Right lobe of liver (tissue), 6 donors: ENCODE results near the gene NRXN2. TPM values are rescaled to one million over a fixed set of nuclear protein-coding genes. Genes with fewer than 3 reads are reported as not detected.

Source experiments
- ATAC-seq, 4 donors: fragments of 200-7000 bp; cut with Tn5 transposase; one replicate each; pipeline ENCODE4 v1.9.1; 2020; ENCODE audit warnings: mild to moderate bottlenecking in 4 of 4, moderate library complexity in 4 of 4
- DNase-seq, 3 donors: peaks; one replicate each; pipeline ENCODE4 v3.0.0-alpha.2; 2020
- H3K27ac ChIP-seq, 3 donors: fragments of 200-600 bp; one replicate each; pipeline ENCODE4 v1.8.0; 2022
- H3K27me3 ChIP-seq, 2 donors: fragments of 200-600 bp; one replicate each; pipeline ENCODE4 v1.8.0; 2022
- H3K36me3 ChIP-seq, 4 donors: fragments of 200-600 bp; sonication (generic) in 1 of 4; one replicate each; pipeline versions ENCODE4 v1.5.1 to v1.8.0; 2017 to 2022; ENCODE audit warnings: control low read depth in 1 of 4
- H3K4me1 ChIP-seq, 4 donors: fragments of 200-600 bp; sonication (generic) in 1 of 4; one replicate each; pipeline versions ENCODE4 v1.5.1 to v1.8.0; 2017 to 2022; ENCODE audit warnings: control low read depth in 1 of 4
- H3K4me3 ChIP-seq, 3 donors: fragments of 200-600 bp; one replicate each; pipeline ENCODE4 v1.8.0; 2022
- H3K9me3 ChIP-seq, 4 donors: fragments of 200-600 bp; sonication (generic) in 1 of 4; one replicate each; pipeline versions ENCODE4 v1.5.1 to v1.8.0; 2017 to 2022; ENCODE audit warnings: control low read depth in 1 of 4
- CTCF ChIP-seq, 4 donors: fragments of 200-600 bp in 3 of 4; fragments of 450-650 bp in 1 of 4; IDR thresholded peaks; one replicate each; pipeline versions ENCODE4 v1.5.1 to v1.8.0; 2016 to 2022; ENCODE audit warnings: antibody characterized with exemption in 4 of 4, mild to moderate bottlenecking in 2 of 4
- POLR2A ChIP-seq: fragments of 450-650 bp; IDR thresholded peaks from one replicate; pipeline ENCODE4 v1.6.1; 2017; ENCODE audit warnings: antibody characterized with exemption, mild to moderate bottlenecking
- WGBS: methylation state at CpG from one replicate; pipeline ENCODE4 v1.1.6; 2018; ENCODE audit warnings: low coverage, low lambda C conversion rate; ENCODE audit not compliant: insufficient coverage; ENCODE audit errors: missing lambda C conversion rate; 5-methylcytosine and 5-hydroxymethylcytosine counted together
- intact Hi-C, 2 donors: fragments of 100-400 bp; cut with DNase I; formaldehyde crosslinking; loops; one replicate each; pipeline versions ENCODE4 v1.11.2 to v1.14.1; 2022
- total RNA-seq, 6 experiments: library from RNA; depleted of rRNA in 2 of 6; stranded (reverse); fragments of >200 nt in 2 of 6; fragmentation: NEBNext Ultra II Directional in 3 of 6; extraction: Animal tissue kit (Norgen Biotek cat#: 25700) in 3 of 6; gene quantifications; one replicate each; pipeline versions ENCODE4 v1.1.0 to v1.2.4, GENCODE V29; 2016 to 2023
- donor health status: DM: no; HTN: yes; CAD: no.
- donor health status: DM: no; HTN: no; CAD: no.
- donor health status: DM: no; HTN: no; CAD: no.
- donor health status: DM: no; HTN: yes; CAD: no.
- donor health status: DM: no; HTN: yes; CAD: no.

NRXN2 gene
- total RNA-seq, 6 experiments from 2014 or later, result 1.6 to 7.7 (median 2.3) TPM

GRCh38 chr11:64763526-64764039 is 40.6 kb upstream of the NRXN2 start:
- Histone ChIP-seq H3K27ac (no peak overlapping the region), H3K9me3 (no peaks in the 10 kb centered on the region), H3K36me3 (peaks cover 23 to 57% (median 35%) of the 10 kb centered on the region in 4 donors), H3K4me3 (no peak overlapping the region), H3K27me3 (no peaks in the 10 kb centered on the region), H3K4me1 (no peaks in the 10 kb centered on the region)
- ATAC-seq, result no peak
- TF ChIP-seq POLR2A (no peak), CTCF (IDR thresholded peaks at IDR 0.05) (no peak)
- intact Hi-C loops, result loop anchor here in 1 of 2 donors (10.0 kb wide), 1 partner anchor 79 kb away; no protein-coding TSS in a partner anchor
- 82% methylated on average over 3 of the region's 6 CpGs for WGBS
- DNase-seq, result peak in 1 of 3 donors; percentile 21

DNA sequence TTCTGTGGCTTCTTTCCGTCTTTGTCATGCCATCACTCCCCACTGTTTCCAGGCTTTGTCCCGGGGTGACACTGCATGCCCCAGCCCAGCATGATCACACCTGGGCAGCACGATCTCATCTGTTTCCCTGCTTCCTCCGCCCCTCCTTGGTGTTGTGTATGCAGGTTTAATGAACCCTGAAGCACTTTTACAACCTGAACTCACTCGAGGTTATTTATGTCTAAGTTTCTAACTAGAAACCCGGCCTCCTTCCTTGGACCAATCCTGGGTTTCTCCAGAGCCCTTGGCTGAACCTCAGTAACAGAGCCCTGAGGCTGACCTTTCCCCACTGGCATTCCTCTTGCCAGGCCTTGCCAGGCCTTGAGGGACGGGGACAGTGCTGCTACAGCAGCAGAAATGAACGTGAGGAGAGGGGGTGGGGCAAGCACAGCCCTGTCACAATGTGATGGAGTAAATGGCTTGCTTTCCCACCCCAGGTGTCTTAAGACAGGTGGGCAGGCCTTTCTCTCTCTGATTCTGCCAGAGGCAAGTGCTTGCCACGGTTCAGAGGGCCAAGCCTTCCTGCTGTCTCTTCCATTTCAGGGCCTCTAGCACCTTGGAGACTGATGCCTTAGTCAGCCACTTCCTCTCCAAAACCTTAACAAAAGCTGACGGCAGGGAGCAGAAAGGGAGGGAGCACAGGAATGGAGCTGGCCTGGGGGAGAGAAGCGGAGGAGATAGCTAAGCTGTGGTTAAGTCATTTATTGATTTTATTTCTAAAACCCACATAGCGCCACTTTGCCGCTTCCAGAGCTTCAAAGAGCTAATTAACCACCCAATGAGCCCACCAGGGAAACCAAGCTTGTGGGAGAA is 39.9 kb upstream of the NRXN2 start:
- H3K36me3 ChIP-seq, result peaks cover 19 to 50% (median 29%) of the 10 kb centered on the region in 4 donors
- H3K27me3 ChIP-seq, result no peaks in the 10 kb centered on the region
- 44% methylated on average over 11 of the region's 13 CpGs for WGBS
- no peak for ATAC-seq
- H3K4me3 ChIP-seq, result no peak overlapping the region
- no peaks in the 10 kb centered on the region for H3K4me1 ChIP-seq
- no peak for TF ChIP-seq CTCF (IDR thresholded peaks at IDR 0.05)
- TF ChIP-seq POLR2A, result no peak
- intact Hi-C loops, result loop anchor here in 1 of 2 donors (10.0 kb wide), 1 partner anchor 78 kb away; no protein-coding TSS in a partner anchor
- no peak overlapping the region for H3K27ac ChIP-seq
- no peaks in the 10 kb centered on the region for H3K9me3 ChIP-seq
- peak in 1 of 3 donors; percentile 2 for DNase-seq

- Histone ChIP-seq H3K36me3 (peaks cover 14 to 44% (median 24%) of the 10 kb centered on the region in 4 donors), H3K9me3 (no peaks in the 10 kb centered on the region), H3K27me3 (no peaks in the 10 kb centered on the region), H3K4me1 (no peaks in the 10 kb centered on the region), H3K4me3 (no peak overlapping the region), H3K27ac (no peak overlapping the region)
- WGBS, result 85% methylated on average over 2 of the region's 5 CpGs
- DNase-seq (no peak), ATAC-seq (no peak)
- TF ChIP-seq CTCF (IDR thresholded peaks at IDR 0.05) (no peak), POLR2A (no peak)
- intact Hi-C loops, result loop anchor here in 1 of 2 donors (10.0 kb wide), 1 partner anchor 77 kb away; no protein-coding TSS in a partner anchor
Observed at GRCh38 chr11:64762277-64762673, 39.3 kb upstream of the NRXN2 start.

DNA sequence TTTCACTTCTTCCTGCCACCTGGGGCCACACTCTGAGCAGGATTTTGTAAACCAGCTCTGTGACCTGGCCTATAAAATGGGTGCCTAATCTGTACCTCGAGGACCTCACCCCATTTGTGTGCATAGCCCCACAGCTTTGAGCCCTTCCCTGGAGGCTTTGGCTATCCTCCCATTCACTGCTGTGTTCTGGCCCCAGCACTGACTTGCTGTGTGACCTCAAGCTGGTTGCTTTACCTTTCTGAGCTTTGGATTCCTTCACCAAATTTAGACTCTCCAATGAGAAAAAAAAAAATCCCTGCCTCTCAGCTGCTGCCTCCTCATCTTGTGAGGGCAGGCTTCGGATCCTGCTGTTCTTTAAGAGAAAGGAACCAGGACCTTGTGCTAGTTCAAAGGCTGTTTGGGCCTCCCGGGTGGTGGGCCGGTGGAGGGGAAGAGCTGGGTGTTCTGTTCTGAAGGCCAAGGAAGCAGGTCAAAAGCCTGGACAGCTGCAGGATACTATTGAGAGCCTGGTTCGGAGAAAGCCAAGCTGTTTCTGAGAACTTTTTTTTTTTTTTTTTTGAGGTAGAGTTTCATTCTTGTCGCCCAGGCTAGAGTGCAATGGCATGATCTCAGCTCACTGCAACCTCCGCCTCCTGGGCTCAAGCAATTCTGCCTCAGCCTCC is 37.9 kb upstream of the NRXN2 start:
- no peak overlapping the region for H3K27ac ChIP-seq
- intact Hi-C loops, result loop anchor here in 1 of 2 donors (10.0 kb wide), 1 partner anchor 76 kb away; no protein-coding TSS in a partner anchor
- TF ChIP-seq CTCF (IDR thresholded peaks at IDR 0.05) (no peak), POLR2A (no peak)
- no peaks in the 10 kb centered on the region for H3K4me1 ChIP-seq
- DNase-seq (no peak), ATAC-seq (peak in 1 of 4 donors; percentile 2)
- H3K9me3 ChIP-seq, result no peaks in the 10 kb centered on the region
- peaks cover 6 to 31% (median 15%) of the 10 kb centered on the region in 4 donors for H3K36me3 ChIP-seq
- WGBS, result 63% methylated on average over 5 of the region's 7 CpGs
- no peak overlapping the region for H3K4me3 ChIP-seq
- no peaks in the 10 kb centered on the region for H3K27me3 ChIP-seq
